Measurements from ENCODE around the gene SSTR3. TPM values are rescaled to one million over a fixed set of nuclear protein-coding genes. Genes with fewer than 3 reads are reported as not detected.
"Not testable (repeated sequence)": the region's sequence is repeated elsewhere in the genome, so short reads cannot be mapped to it uniquely, and the experiment has no call there.

Gene SSTR3
- total and polyA plus RNA-seq, 2 of the 13 experiments (the other 11 are each of a cell fraction or from before 2014, with no cell fraction given) = 0.08 to 0.64 TPM

GRCh38 chr22:37234736-37235711 is 22.7 kb upstream of the SSTR3 start (continued):
- TF ChIP-seq MBD4 (IDR thresholded peaks at IDR 0.05; ENCODE audit: borderline replicate concordance, low read length) (no peak), ZNF382 (CRISPR knock-in tag; IDR thresholded peaks at IDR 0.05; ENCODE audit: borderline replicate concordance) (no peak)

GRCh38 chr22:37233751-37234631 is 21.7 kb upstream of the SSTR3 start:
- Histone ChIP-seq H3K9ac (ENCODE audit: insufficient read depth, low read depth, low read length) (no peak overlapping the region), H3K4me1 (ENCODE audit: insufficient read depth, low read length) (peaks cover 22% of the 10 kb centered on the region), H3K36me3 (replicated peaks in 1 of 2; ENCODE audit: control insufficient read depth in 1 of 2, insufficient read depth in 2 of 2, low read length in 2 of 2) (no peaks in the 10 kb centered on the region; a peak in 1 of 5 replicates), H3K9me3 (ENCODE audit: low read length) (no peaks in the 10 kb centered on the region), H4K20me1 (ENCODE audit: insufficient read depth, low read length) (no peaks in the 10 kb centered on the region), H3K27me3 (ENCODE audit: control insufficient read depth in 1 of 2, insufficient read depth in 2 of 2, low read length in 2 of 2) (peaks cover 4 to 17% of the 10 kb centered on the region in 2 experiments; a peak in 3 of 5 replicates), H2AFZ (ENCODE audit: low read length) (no peak overlapping the region), H3K4me3 (replicated peaks in 1 of 3; ENCODE audit: insufficient read depth in 1 of 3, low read depth in 2 of 3, low read length in 3 of 3) (no peak overlapping the region), H3K79me2 (ENCODE audit: insufficient read depth, low read length) (no peaks in the 10 kb centered on the region), H3K4me2 (ENCODE audit: low read depth, low read length) (no peak overlapping the region), H3K27ac (ENCODE audit: extremely low read length, insufficient read depth, low read length) (no peak overlapping the region)
- DNase-seq (ENCODE audit: low spot score) (no peak), ATAC-seq (no peak), FAIRE-seq (no peak)
- in situ Hi-C loops (cut with HindIII; ENCODE audit: extremely low pct_ligation_motif_present, low pct_unique_long_range_greater_than_20kb) = no loop called here
- ChIA-PET POLR2A (no interaction called here), CTCF (ENCODE audit: low intra/inter-chr PET ratio, low total read pairs) (no interaction called here)
- no peak for TF ChIP-seq MZF1 (CRISPR knock-in tag; IDR thresholded peaks at IDR 0.05; ENCODE audit: borderline replicate concordance)
- TF ChIP-seq ZNF768 (CRISPR knock-in tag; IDR thresholded peaks at IDR 0.05) = peak; percentile 92
- 30% methylated on average over 10 of the region's 27 CpGs for WGBS (ENCODE audit: low lambda C conversion rate)
- intact Hi-C loops (cut with micrococcal nuclease; ENCODE audit: unreplicated experiment) = no loop called here
- BruUV-seq (replicated peaks) = no TSS peak

- 63% methylated on average over 12 of the region's 12 CpGs for WGBS (ENCODE audit: low lambda C conversion rate)
- not testable (repeated sequence) for BruUV-seq (replicated peaks)
Measured at GRCh38 chr22:37233371-37233750, 21.1 kb upstream of the SSTR3 start.

More at GRCh38 chr22:37233371-37233750, 21.1 kb upstream of the SSTR3 start:
- in situ Hi-C loops (cut with HindIII; ENCODE audit: extremely low pct_ligation_motif_present, low pct_unique_long_range_greater_than_20kb); H3K36me3 ChIP-seq (replicated peaks in 1 of 2; ENCODE audit: control insufficient read depth in 1 of 2, insufficient read depth in 2 of 2, low read length in 2 of 2); H3K9me3 ChIP-seq (ENCODE audit: low read length); ATAC-seq; H3K4me3 ChIP-seq (replicated peaks in 1 of 3; ENCODE audit: insufficient read depth in 1 of 3, low read depth in 2 of 3, low read length in 3 of 3); H3K27ac ChIP-seq (ENCODE audit: extremely low read length, insufficient read depth, low read length); intact Hi-C loops (cut with micrococcal nuclease; ENCODE audit: unreplicated experiment); FAIRE-seq; H3K4me2 ChIP-seq (ENCODE audit: low read depth, low read length); H2AFZ ChIP-seq (ENCODE audit: low read length); H3K9ac ChIP-seq (ENCODE audit: insufficient read depth, low read depth, low read length); DNase-seq (ENCODE audit: low spot score); H4K20me1 ChIP-seq (ENCODE audit: insufficient read depth, low read length); POLR2A ChIA-PET; CTCF ChIA-PET (ENCODE audit: low intra/inter-chr PET ratio, low total read pairs); H3K79me2 ChIP-seq (ENCODE audit: insufficient read depth, low read length): not testable (repeated sequence)
- peaks cover 5 to 11% of the 10 kb centered on the region in 2 experiments; a peak in 3 of 5 replicates for H3K27me3 ChIP-seq (ENCODE audit: control insufficient read depth in 1 of 2, insufficient read depth in 2 of 2, low read length in 2 of 2)
- H3K4me1 ChIP-seq (ENCODE audit: insufficient read depth, low read length) = peaks cover 22% of the 10 kb centered on the region
